G401 (cell line): ENCODE data around the gene STOML1. TPM values are rescaled to one million over a fixed set of nuclear protein-coding genes. Genes with fewer than 3 reads are reported as not detected.

ENCODE experiments used
- DNase-seq: peaks from one replicate; pipeline ENCODE4 v3.0.0-alpha.2; 2015; ENCODE audit warnings: low spot score
- in situ Hi-C: cut with HindIII; loops from 2 replicates; pipeline ENCODE4 v1.10.0; 2016; ENCODE audit warnings: low sequenced_read_pairs, mixed read lengths
- total RNA-seq: library from RNA; depleted of rRNA; stranded (reverse); fragments of >200 nt; shearing (Covaris generic); gene quantifications from 2 replicates; pipeline ENCODE4 v1.2.3, GENCODE V29; 2014

STOML1 gene
- total RNA-seq, 1 experiment from 2014 or later, result 6.0 TPM

DNA sequence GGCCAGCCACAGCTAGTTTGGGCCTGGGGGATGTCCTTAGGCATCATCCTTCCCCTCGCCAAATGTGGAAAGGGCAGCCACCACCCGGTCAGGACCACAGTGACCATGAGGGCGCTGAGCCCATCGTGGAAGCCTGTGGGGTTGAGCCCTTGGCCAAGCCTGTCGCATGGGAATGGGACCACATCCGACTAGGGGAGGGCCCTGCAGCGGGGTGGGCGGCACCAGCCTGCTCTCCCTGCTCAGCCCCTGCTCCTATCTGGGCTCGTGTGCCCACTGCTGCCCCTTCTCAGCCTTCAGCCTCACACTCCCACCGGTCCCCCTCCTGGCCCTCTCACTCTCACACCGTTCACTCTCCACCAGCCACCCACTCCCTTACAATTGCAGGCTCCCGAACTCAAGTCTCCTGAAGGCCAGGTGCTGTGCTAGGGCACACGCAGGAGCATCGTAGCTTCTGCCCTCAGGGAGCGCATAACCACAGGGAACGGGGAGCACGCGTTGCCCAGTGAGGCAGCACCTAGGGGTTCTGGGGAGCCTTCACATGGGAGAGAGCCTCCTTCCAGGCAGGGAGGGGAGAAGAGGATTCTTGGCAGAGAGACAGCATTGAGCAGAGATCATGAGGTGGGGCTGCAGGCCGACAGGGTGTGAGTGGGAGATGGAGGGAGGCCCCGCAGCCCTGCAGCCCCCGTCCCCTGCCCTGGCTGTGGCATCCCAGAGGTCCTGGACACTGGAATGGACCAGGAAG lies 39.8 kb downstream of the STOML1 start:
- in situ Hi-C loops, result no loop called here

DNA sequence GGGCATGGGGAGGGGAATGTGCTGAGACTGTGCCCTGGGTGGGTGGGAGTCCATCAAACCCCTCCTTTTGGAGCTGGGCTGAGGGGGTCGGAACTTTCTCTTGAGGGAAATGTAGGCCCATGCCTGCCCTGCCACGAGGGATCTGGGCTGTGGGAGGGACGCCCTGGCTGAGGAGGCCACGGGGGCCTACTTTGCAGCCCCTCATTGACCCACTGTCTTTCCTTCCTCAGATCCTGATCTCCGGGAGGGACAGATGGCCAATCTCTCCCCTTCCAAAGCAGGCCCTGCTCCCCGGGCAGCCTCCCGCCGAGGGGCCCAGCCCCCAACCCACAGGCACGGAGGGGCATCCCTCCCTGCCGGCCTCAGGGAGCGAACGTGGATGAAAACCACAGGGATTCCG lies 40.5 kb downstream of the STOML1 start:
- no peak for DNase-seq
- in situ Hi-C loops, result no loop called here

More for the DNA sequence above, 39.8 kb downstream of the STOML1 start:
- DNase-seq, result no peak

DNA sequence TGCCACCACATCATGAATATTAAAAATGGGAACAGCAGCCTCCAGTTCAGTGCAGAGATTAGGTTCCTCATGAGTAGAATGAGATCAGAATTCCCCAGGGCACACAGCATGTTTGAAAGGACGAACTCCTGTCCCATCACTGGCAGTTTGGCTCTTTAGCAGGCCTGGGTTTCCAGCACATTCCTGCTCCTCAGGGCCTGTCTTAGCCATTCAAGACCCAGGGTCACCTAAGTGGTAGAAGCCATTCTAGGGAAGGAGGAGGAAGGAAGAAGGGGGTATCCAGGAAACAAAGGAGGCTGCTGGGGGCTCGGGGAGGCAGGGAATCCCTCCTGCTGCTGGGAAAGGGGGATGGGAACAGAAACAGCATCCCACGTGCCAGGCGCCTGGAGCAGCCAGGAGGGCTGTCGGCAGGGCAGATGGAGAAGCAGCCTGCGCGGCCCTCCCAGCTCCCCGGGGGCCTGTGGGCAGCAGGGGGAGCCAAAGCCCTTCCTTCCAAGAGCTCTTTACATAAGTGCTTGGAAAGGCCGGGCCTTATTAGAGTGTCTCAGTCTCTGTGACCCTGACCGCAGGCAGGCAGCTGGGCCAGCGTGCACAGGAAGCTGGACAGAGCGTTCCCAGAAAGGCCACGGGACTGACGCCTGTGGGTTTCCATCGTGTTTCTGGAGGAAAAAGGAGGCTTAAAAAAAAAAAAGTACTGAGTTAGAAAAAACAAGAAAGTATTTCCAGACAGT lies 41.1 kb downstream of the STOML1 start:
- peak; percentile 88 for DNase-seq
- in situ Hi-C loops, result no loop called here

DNA sequence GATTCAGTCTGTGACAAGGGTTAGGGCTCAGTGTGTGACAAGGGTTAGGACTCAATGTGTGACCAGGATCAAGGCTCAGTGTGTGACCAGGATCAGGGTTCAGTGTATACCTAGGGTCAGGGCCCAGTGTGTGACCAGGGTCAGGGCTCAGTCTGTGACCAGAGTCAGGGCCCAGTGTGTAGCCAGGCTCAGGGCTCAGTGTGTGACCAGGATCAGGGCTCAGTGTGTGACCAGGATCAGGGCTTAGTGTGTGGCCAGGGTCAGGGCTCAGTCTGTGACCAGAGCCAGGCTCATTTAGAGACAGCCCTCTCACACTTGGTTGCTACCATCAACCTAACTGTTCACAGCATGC lies 41.6 kb downstream of the STOML1 start:
- in situ Hi-C loops, result no loop called here
- DNase-seq, result no peak

DNA sequence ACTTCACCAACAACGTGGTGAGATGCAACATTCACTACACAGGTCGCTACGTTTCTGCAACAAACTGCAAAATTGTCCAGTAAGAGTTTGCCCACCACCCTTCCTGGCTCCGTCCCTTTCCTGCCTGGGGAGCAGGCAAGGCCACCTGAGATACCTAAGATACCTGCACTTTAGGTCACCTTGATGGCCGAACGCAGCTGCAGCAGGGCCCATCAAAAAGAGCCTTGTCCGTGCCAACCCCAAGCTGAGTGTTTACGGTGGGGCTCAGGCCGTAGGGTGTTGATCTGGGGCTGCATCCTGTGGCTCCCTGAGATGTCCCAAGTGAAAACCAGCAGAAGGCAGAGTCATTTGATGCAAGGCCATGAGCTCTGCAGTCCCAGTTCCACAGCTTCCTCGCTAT lies 42.6 kb downstream of the STOML1 start:
- DNase-seq, result no peak
- in situ Hi-C loops, result no loop called here

DNA sequence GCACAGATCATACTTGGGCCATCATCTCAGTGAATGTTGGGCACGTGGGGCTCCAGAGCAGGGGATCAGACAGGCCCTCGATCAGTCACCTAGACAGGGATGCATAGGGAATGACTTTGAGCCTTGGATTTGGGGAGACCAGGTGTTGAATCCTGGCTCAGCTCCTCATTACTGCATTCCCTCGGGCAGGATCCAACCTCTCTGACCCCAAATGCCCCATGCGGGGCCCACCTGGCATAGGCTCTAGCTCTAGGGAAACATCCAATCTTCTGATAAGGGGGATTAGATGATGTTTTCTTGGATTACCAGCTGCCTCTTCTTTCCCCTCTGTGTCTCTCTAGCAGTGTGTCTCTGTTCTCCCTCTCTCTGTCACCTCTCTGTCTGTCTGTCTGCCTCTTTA lies 43.1 kb downstream of the STOML1 start:
- in situ Hi-C loops, result no loop called here
- no peak for DNase-seq

DNA sequence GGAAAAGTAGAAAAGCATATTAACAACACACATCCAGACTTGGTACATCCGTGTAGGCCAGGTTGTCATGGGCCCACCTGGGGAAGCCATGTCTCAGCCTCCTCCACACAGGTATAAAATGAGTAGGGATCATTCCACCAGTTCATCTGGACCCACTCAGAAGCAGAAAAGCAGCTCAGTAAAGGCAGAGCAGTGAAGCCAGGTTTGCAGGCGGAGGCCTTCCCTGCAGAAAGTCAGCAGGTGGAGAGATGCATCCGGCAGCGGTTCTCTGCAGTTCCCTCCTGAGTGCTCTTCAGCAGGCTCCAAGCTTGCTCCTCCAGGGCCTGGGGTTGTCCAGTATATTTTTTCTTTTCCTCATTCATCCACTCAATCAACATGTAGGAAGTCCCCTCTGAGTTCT lies 43.7 kb downstream of the STOML1 start:
- in situ Hi-C loops, result no loop called here
- DNase-seq, result no peak

DNA sequence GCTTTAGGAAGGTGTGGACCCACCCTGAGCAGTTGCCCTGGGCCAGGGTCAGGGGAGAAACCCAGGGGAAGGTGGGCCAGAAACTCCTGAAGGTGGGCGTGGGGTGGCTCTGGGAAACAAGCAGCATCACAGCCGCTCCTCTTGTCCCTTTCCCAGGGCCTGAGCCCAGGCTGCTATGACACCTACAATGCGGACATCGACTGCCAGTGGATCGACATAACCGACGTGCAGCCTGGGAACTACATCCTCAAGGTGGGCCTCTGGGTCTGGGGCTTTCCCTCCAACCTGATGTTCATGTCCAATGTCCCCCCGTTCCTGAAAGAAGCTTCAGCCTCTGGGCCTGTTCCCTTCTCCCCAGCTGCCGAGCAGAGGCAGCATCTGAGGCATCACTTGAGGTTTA lies 44.4 kb downstream of the STOML1 start:
- no peak for DNase-seq
- in situ Hi-C loops, result no loop called here

DNA sequence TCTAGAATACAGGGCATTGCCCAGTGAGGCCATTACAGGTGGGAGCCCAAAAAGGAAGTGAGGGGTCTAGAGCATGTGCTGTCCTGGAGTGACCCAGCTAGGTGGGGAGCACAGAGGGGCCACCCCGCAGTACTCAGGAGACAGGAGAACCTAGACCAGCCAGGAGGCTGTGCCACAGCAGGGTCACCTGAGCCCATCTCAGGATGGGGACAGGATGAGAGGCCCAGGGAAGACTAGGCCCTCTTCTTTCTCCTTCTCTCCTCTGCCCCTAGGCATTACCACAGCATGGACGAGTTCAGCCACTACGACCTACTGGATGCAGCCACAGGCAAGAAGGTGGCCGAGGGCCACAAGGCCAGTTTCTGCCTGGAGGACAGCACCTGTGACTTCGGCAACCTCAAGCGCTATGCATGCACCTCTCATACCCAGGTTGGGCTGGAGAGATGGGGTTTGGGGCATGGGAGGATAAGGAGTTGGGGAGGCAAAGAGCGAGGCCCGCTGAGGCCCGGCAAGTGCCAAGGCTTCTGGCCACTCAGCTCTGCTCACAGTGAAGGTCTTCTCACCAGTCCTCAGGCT lies 45.2 kb downstream of the STOML1 start:
- DNase-seq, result no peak
- in situ Hi-C loops, result no loop called here

DNA sequence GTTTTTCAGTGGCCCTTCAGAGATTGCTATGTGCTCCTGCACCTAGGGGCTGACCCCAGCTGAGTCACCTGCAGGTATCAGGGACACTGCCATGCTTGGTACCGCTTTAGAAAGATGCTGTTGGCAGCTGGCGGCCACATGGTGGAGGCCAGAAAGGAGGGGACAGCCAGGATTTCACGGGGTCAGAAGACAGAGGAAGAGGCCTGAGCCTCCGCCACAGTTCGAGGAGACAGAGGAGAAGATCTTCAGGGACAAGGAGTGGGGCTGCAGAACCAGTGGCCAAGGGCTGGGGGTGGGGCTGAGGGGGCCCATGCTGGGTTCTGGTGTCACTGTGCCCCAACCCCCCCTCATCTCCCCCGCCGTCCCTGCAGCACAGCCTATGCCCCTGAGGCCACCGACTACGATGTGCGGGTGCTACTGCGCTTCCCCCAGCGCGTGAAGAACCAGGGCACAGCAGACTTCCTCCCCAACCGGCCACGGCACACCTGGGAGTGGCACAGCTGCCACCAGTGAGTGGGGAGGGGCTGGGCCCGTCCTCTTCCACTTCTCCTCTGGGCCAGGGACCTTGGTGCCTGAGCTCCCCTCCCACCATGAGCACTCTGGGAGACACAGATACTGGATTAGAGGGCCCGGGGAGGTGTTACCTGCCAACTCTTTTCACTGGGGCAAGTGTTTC lies 45.9 kb downstream of the STOML1 start:
- no peak for DNase-seq
- in situ Hi-C loops, result no loop called here

DNA sequence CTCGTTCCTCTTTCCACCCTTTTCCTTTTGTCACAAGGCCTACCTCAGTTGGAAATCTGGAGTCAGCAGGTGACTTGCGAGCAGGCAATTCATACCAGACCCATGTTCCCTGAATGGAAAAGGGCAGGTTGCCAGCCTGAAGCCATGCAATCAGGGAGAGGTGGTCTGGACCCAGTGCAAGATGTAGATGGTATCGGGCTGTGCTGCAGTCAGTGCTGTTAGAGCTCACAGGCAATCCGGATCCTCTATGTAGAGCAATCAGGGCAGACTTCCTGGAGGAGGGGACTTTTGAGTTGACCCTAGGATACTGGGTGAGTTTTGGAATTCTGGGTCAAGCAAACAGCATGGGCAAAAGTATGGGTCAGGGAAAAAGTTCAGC lies 47.0 kb downstream of the STOML1 start:
- no peak for DNase-seq
- in situ Hi-C loops, result no loop called here

DNA sequence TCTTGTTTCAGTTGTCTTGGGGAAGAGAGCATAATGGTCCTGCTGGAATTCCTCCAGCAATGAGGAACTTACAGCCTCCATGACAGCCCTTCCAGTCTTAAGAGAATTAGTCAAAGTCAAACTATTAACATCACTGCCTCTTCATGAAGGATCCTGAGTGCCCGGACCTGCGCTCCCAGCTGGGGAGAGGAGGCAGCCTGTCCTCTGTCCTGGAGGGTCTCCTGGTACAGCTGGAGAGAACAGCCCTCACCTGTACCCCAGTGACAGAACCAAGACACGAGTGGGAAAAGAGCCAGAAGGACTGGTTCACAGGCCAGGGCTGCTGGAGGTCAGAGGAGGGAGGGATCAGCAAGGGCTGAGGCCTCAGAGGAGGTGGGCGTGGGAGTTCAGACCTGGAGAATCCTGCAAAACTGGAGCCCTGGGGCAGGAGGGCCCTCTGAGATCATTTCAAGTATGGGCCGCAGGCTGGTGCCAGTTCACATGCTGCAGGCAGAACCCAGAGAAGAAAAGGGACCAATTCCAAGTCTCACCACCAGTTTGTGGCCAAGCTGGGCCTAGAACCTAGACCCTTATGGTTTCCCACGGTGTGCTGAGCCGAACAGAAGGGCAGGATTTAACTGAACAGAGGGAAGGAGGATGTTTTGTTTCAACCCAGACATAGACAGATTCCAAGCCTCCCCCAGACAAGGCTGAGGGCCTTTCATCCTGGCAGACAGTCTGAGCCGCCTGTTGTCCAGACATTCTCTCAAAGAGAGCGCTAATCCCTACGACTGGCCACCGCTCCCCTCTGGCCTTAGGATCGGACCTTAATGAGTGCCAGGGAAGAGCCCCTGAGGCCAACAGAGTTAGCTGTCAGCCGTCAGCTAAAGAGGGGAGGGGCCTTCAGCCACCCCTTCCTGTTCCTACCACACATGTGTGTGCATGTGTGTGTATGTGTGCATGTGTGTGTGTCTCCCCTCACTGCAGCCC lies 47.6 kb downstream of the STOML1 start:
- in situ Hi-C loops, result no loop called here
- DNase-seq, result no peak

DNA sequence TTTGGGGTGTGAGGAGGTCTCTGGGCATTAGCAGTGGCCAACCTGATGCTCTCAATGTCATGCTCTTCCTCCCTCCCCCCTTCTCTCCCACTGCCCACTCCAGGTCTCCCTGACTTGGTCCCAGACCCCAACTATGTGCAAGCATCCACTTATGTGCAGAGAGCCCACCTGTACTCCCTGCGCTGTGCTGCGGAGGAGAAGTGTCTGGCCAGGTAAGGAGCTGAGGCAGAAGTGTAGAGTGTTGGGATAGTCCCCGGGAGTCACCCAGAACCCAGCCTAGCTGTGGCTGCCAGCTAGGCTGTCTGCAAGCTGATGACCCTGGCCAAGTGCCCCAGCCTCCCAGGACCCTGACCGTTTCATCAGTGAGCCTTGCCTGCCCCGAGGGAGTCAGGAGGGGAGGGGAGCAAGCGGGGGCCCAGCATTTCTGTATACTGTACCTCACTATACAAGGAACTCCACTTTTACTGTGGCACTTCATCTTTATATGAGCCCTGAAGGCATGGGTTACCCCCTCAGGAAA lies 49.3 kb downstream of the STOML1 start:
- in situ Hi-C loops, result no loop called here
- DNase-seq, result no peak

DNA sequence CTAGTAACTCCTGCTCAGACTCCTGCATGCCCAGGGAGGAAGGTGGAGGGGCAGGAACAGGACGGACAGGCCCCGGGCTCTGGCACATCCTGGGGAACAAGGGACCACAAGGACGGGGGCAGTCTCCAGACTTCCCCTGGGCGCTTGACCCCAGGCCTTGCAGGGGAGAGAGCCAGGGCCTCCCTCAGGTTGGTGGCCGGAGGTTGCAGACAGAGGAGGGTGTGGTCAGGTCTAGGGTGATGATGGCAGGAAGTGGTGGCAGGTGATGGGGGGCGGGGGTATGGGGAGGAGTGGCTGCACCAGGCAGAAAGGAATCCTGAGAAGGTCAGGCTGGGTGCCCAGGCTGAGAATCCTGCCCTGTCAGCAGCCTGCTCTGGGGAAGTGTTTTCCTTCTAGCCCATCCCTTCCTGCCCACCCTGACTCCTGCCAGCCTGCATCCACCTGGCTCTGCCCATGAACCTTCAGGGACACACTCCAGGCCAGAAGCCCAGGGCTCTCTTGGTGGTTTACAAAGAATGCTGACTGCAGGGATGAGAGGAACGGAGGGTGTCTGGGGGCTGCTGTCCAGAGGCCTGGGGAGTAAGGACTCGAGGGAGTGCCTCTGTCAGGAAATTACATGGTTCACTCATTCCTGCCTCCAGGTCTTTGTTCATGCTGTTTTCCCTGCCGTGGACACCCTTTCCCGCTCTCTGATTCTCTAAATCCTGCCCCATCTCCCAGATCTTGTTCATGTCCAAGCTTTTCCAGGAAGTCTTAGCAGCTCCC lies 50.0 kb downstream of the STOML1 start:
- in situ Hi-C loops, result no loop called here
- DNase-seq, result no peak

DNA sequence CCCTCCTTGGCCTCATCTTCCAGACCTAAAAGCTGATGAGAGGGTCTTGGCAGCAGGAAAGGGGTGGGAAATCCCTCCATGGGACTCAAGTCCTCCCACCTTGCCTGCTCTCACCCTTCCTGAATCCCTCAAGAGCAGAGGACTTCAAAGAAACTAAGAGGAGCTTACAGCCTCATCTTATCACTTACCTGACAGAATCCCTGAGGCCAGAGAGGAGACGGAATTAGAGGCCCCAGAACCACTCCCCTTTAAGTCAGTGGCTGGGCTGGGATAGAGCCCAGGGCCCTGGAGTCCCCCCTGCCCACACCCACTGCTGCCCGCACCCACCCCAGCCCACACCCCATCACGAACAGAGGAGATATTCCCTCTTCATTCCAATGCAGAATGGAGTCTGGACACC lies 50.6 kb downstream of the STOML1 start:
- DNase-seq, result no peak
- in situ Hi-C loops, result no loop called here

DNA sequence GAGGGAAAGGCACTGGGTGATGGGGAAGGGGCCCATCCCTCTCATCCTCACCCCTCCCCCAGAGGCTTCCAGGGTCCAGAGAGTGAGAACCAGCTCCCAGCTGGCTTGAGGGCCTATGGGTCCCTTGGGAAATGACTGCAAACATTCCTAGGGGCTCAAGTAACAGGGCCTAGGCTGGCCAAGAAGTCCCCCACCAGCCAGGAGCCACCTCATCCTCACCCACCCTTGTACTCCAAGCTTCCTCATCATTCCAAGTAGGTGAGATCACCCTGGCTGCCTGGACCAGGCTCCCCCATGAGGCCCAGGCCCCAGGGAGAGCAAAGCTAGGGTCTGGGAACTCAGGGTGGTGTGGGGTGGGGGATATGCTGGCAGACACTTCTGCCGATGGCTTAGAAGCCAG lies 51.1 kb downstream of the STOML1 start:
- DNase-seq, result no peak
- in situ Hi-C loops, result no loop called here

DNA sequence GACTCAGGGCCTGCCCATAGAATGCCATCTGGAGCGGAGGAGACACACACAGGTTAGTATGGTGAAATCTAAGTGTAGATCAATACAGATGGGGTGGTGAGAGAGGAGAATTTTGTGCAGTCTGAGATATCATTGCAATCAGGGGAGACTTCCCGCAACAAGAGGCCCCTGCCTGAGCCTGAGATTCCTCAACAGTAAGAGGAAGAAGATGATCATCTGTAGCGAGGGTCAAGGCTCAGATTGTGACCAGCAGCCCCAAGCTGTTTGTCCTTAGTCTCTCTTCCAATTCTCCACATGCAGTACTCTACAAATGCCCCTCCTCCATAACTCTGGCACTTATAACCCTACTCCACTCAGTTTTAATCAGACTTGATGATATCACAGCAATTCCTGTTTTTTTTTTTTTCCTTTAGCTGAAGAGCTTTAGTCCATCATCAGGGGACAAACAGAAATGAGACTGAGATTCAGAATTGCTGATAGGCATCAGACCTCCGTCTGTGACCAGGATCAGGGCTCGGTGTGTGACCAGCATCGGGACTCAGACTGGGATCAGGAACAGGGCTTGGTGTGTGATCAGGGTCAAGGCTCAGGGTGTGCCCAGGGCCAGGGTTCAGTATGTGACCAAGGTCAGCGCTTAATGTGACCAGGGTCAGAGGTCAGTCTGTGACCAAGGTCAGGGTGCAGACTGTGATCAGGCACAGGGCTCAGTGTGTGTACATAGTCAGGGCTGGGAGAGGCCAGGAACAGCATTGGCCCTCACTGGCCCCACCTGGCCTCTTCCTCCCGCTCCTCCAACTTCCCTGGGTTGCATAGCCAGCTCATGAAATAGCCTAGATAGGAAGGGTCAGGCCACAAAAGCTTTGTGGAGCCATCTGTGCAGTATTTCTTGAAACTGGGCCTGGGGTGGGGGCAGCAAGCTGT lies 51.8 kb downstream of the STOML1 start:
- no peak for DNase-seq
- in situ Hi-C loops, result no loop called here
